HepG2 (cell line): ENCODE measurements around the gene HMBS. TPM values are rescaled to one million over a fixed set of nuclear protein-coding genes. Genes with fewer than 3 reads are reported as not detected.

Experiments used
- CREM ChIP-seq, 2 experiments: sonication (generic) in 1 of 2; formaldehyde crosslinking in 1 of 2; IDR thresholded peaks; 2 replicates each; pipeline versions ENCODE4 v1.4.0 to v1.6.1; 2016 to 2020; ENCODE audit warnings: antibody characterized with exemption in 1 of 2, mild to moderate bottlenecking in 1 of 2, missing genetic modification reagents in 1 of 2
- ELF3 ChIP-seq: IDR thresholded peaks from 2 replicates; pipeline ENCODE4 v1.6.1; 2016; ENCODE audit warnings: missing genetic modification reagents, missing compliant biosample characterization
- ETS1 ChIP-seq: sonication (generic); formaldehyde crosslinking; IDR thresholded peaks from 2 replicates; pipeline ENCODE4 v1.4.0; 2020; ENCODE audit warnings: missing genetic modification reagents
- EZH2 ChIP-seq: conservative IDR thresholded peaks from 2 replicates; pipeline ENCODE4 v1.6.1; 2012; ENCODE audit warnings: mild to moderate bottlenecking, low read depth, low read length, moderate library complexity
- HNF4G ChIP-seq, 2 experiments: sonication (generic) in 1 of 2; formaldehyde crosslinking in 1 of 2; IDR thresholded peaks; 2 replicates each; pipeline versions ENCODE4 v1.4.0 to v1.6.1; 2011 to 2020; ENCODE audit warnings: borderline replicate concordance in 2 of 2, low read depth in 2 of 2, mild to moderate bottlenecking in 2 of 2, low read length in 1 of 2, missing genetic modification reagents in 1 of 2, moderate library complexity in 1 of 2
- MTF1 ChIP-seq: sonication (generic); formaldehyde crosslinking; IDR thresholded peaks from 2 replicates; pipeline ENCODE4 v1.5.0; 2020; ENCODE audit warnings: missing genetic modification reagents
- NCOA2 ChIP-seq: sonication (generic); formaldehyde crosslinking; IDR thresholded peaks from 2 replicates; pipeline ENCODE4 v1.8.0; 2022; ENCODE audit warnings: inconsistent platforms
- SIN3A ChIP-seq: IDR thresholded peaks from 2 replicates; pipeline ENCODE4 v1.6.1; 2011; ENCODE audit warnings: low read depth, mild to moderate bottlenecking, control low read depth, low read length, borderline replicate concordance
- SOX6 ChIP-seq, 2 experiments: fragments of 450-650 bp in 1 of 2; sonication (generic) in 1 of 2; formaldehyde crosslinking in 1 of 2; IDR thresholded peaks; 2 replicates each; pipeline versions ENCODE4 v1.4.0 to v1.6.1; 2017 to 2020; ENCODE audit warnings: antibody characterized with exemption in 1 of 2, mild to moderate bottlenecking in 1 of 2, missing genetic modification reagents in 1 of 2
- TFAP4 ChIP-seq: sonication (generic); IDR thresholded peaks from 2 replicates; pipeline ENCODE4 v1.6.1; 2016; ENCODE audit warnings: low read depth, borderline replicate concordance
- TP53 ChIP-seq: sonication (generic); formaldehyde crosslinking; conservative IDR thresholded peaks from 2 replicates; pipeline ENCODE4 v1.4.0; 2020; ENCODE audit warnings: missing genetic modification reagents
- YEATS4 ChIP-seq: sonication (generic); formaldehyde crosslinking; IDR thresholded peaks from 2 replicates; pipeline ENCODE4 v1.4.0; 2020; ENCODE audit warnings: missing genetic modification reagents, borderline replicate concordance
- YY1 ChIP-seq: IDR thresholded peaks from 2 replicates; pipeline ENCODE4 v1.6.1; 2011; ENCODE audit warnings: low read length, low read depth, moderate library complexity, mild to moderate bottlenecking; ENCODE audit not compliant: insufficient read depth, insufficient replicate concordance
- ZBTB21 ChIP-seq: sonication (generic); formaldehyde crosslinking; IDR thresholded peaks from 2 replicates; pipeline ENCODE4 v1.4.0; 2020; ENCODE audit warnings: missing genetic modification reagents
- ZNF121 ChIP-seq: sonication (generic); formaldehyde crosslinking; IDR thresholded peaks from 2 replicates; pipeline ENCODE4 v1.5.0; 2020; ENCODE audit warnings: mild to moderate bottlenecking, missing genetic modification reagents
- ZNF362 ChIP-seq: sonication (generic); formaldehyde crosslinking; IDR thresholded peaks from 2 replicates; pipeline ENCODE4 v1.4.0; 2020; ENCODE audit warnings: missing genetic modification reagents, mild to moderate bottlenecking, borderline replicate concordance
- ZNF446 ChIP-seq: sonication (generic); formaldehyde crosslinking; IDR thresholded peaks from 2 replicates; pipeline ENCODE4 v1.5.0; 2020; ENCODE audit warnings: mild to moderate bottlenecking, missing genetic modification reagents
- ZNF557 ChIP-seq: sonication (generic); formaldehyde crosslinking; IDR thresholded peaks from 2 replicates; pipeline ENCODE4 v1.4.0; 2020; ENCODE audit warnings: missing genetic modification reagents
- ZNF639 ChIP-seq: conservative IDR thresholded peaks from 2 replicates; pipeline ENCODE4 v1.6.1; 2018; ENCODE audit warnings: missing genetic modification reagents
- ZNF710 ChIP-seq: sonication (generic); formaldehyde crosslinking; IDR thresholded peaks from 2 replicates; pipeline ENCODE4 v1.5.0; 2020; ENCODE audit warnings: mild to moderate bottlenecking, missing genetic modification reagents, borderline replicate concordance
- ZNF784 ChIP-seq: sonication (generic); formaldehyde crosslinking; IDR thresholded peaks from 2 replicates; pipeline ENCODE4 v1.5.1; 2020; ENCODE audit warnings: missing genetic modification reagents, mild to moderate bottlenecking, borderline replicate concordance
- ZNF850 ChIP-seq: sonication (generic); formaldehyde crosslinking; conservative IDR thresholded peaks from 2 replicates; pipeline ENCODE4 v1.9.0; 2021; ENCODE audit warnings: mild to moderate bottlenecking, missing genetic modification reagents
- ZNF878 ChIP-seq: sonication (generic); formaldehyde crosslinking; IDR thresholded peaks from 2 replicates; pipeline ENCODE4 v1.8.1; 2023; ENCODE audit warnings: mild to moderate bottlenecking, missing genetic modification reagents, moderate library complexity
- polyA plus RNA-seq, 8 experiments: library from polyadenylated mRNA; depleted of rRNA in 3 of 8; stranded (reverse) in 7 of 8; unstranded in 1 of 8; fragments of >200 nt; fragmentation: Illumina TruSeq in 4 of 8; extraction: Trizol in 4 of 8; gene quantifications; 2 replicates each; pipeline versions ENCODE4 v1.2.1 to v1.2.3, GENCODE V29; 2011 to 2016; ENCODE audit warnings: low read depth in 4 of 8, missing spikeins in 1 of 8, mixed read lengths in 1 of 8; ENCODE audit not compliant: insufficient read depth in 1 of 8
- total RNA-seq, 5 experiments: library from RNA; depleted of rRNA; stranded (reverse); fragments of >200 nt; fragmentation: Illumina TruSeq; extraction: Trizol; gene quantifications; 2 replicates each; pipeline ENCODE4 v1.2.3, GENCODE V29; 2016; ENCODE audit warnings: low read depth in 1 of 5

HMBS gene
- total and polyA plus RNA-seq, 2 of the 13 experiments (the other 11 are each of a cell fraction or from before 2014, with no cell fraction given), result 9.4 to 46.9 TPM

- no peak for TF ChIP-seq ZNF710 (CRISPR knock-in tag)
- TF ChIP-seq ZNF639 (CRISPR knock-in tag), result no peak
- no peak for TF ChIP-seq ZBTB21 (CRISPR knock-in tag)
- no peak for TF ChIP-seq ZNF850 (CRISPR knock-in tag)
- no peak for TF ChIP-seq YEATS4
- peak; percentile 81 for TF ChIP-seq HNF4G (IDR thresholded peaks at IDR 0.05; ENCODE audit: borderline replicate concordance, low read depth, low read length)
- 0 out of 2 replicates have a peak, but pooled peaks have one; percentile 48 for TF ChIP-seq HNF4G (CRISPR knock-in tag; IDR thresholded peaks at IDR 0.05; ENCODE audit: borderline replicate concordance, low read depth)
- TF ChIP-seq ETS1, result no peak
- no peak for TF ChIP-seq ZNF121 (CRISPR knock-in tag)
- no peak for TF ChIP-seq SOX6 (IDR thresholded peaks at IDR 0.05)
- TF ChIP-seq SOX6 (CRISPR knock-in tag; IDR thresholded peaks at IDR 0.05), result no peak; the same call in none of the 2 replicates
- no peak for TF ChIP-seq TP53 (CRISPR knock-in tag)
- TF ChIP-seq ZNF878 (CRISPR knock-in tag), result no peak
- TF ChIP-seq ZNF362 (CRISPR knock-in tag), result no peak
- 0 out of 2 replicates have a peak, but pooled peaks have one; percentile 11 for TF ChIP-seq SIN3A
- TF ChIP-seq ZNF784 (CRISPR knock-in tag), result no peak
- TF ChIP-seq CREM (IDR thresholded peaks at IDR 0.05), result no peak; the same call in 1 of the 2 replicates
- TF ChIP-seq CREM (CRISPR knock-in tag; IDR thresholded peaks at IDR 0.05), result no peak
- TF ChIP-seq ZNF446 (CRISPR knock-in tag), result no peak
- TF ChIP-seq NCOA2, result no peak
- no peak for TF ChIP-seq ZNF557
- TF ChIP-seq TFAP4, result peak; percentile 99
- TF ChIP-seq YY1, result no peak
- no peak; the same call in 1 of the 2 replicates for TF ChIP-seq ELF3 (CRISPR knock-in tag)
- TF ChIP-seq EZH2, result no peak
- no peak for TF ChIP-seq MTF1 (CRISPR knock-in tag)
Observed at GRCh38 chr11:119108857-119109221, 24.2 kb downstream of the HMBS start (continued).
